HCT116 (cell line): ENCODE results near the gene PSMC3IP. TPM values are rescaled to one million over a fixed set of nuclear protein-coding genes. Genes with fewer than 3 reads are reported as not detected.
"Not testable (repeated sequence)": the region's sequence is repeated elsewhere in the genome, so short reads cannot be mapped to it uniquely, and the experiment has no call there.

Experiments
- ATAC-seq: fragments of 200-7000 bp; cut with Tn5 transposase; 2 replicates; pipeline ENCODE4 v1.9.1; 2020; ENCODE audit warnings: mild to moderate bottlenecking, moderate library complexity
- BruUV-seq: library from RNA; stranded (reverse); fragments of 400-500 nt; replicated peaks from 2 replicates; lab custom pipeline; 2021; lab: Mats Ljungman, UMichigan
- CTCF ChIA-PET: fragments of 300-600 bp; sonication (Branson Sonifier 250); formaldehyde crosslinking; loops from one replicate; lab custom pipeline; 2021; ENCODE audit warnings: antibody characterized with exemption; lab: Charles Lee
- POLR2A ChIA-PET: fragments of 300-600, 350-600 bp; sonication (Branson Sonifier 250); formaldehyde crosslinking; loops from one replicate; lab custom pipeline; 2021; ENCODE audit warnings: antibody characterized with exemption; lab: Charles Lee
- RAD21 ChIA-PET, 2 experiments: fragments of 300-600 bp; sonication (Branson Sonifier 250); formaldehyde crosslinking; loops; one replicate each; lab custom pipeline; 2023; ENCODE audit warnings: low total read pairs in 2 of 2; ENCODE audit not compliant: uncharacterized antibody in 2 of 2, unreplicated experiment in 2 of 2, low non-redundant PET in 1 of 2; lab: Charles Lee
- DNase-seq: peaks from one replicate; pipeline ENCODE4 v3.0.0-alpha.2; 2010; ENCODE audit warnings: low read depth, low spot score
- H2AFZ ChIP-seq: fragments of 200-600 bp; shearing (Covaris generic), sonication (generic); 2 replicates; pipeline ENCODE4 v1.6.1; 2017; ENCODE audit warnings: low read depth, mixed run types, mixed read lengths, antibody characterized with exemption, low read length; ENCODE audit not compliant: poor library complexity, severe bottlenecking
- H3K27ac ChIP-seq: 2 replicates; pipeline ENCODE4 v1.5.1; 2012; ENCODE audit warnings: low read depth, low read length
- H3K27me3 ChIP-seq: fragments of 200-600 bp; sonication (generic); 2 replicates; pipeline ENCODE4 v1.6.1; 2016; ENCODE audit warnings: mixed run types, low read length, mixed read lengths; ENCODE audit not compliant: insufficient read depth
- H3K36me3 ChIP-seq, 2 experiments: fragments of 200-500 bp in 1 of 2; fragments of 200-600 bp in 1 of 2; sonication (Bioruptor generic) in 1 of 2; sonication (generic) in 1 of 2; 2 replicates each; pipeline versions ENCODE4 v1.5.1 to v1.6.1; 2014 to 2016; ENCODE audit warnings: low read length in 2 of 2, inconsistent platforms in 1 of 2, mixed read lengths in 1 of 2, mixed run types in 1 of 2; ENCODE audit not compliant: insufficient read depth in 2 of 2, control insufficient read depth in 1 of 2
- H3K4me1 ChIP-seq, 2 experiments: fragments of 200-600 bp in 1 of 2; sonication (generic) in 1 of 2; 2 replicates each; pipeline versions ENCODE4 v1.5.1 to v1.6.1; 2012 to 2017; ENCODE audit warnings: low read length in 2 of 2, inconsistent platforms in 1 of 2, mild to moderate bottlenecking in 1 of 2, mixed read lengths in 1 of 2, mixed run types in 1 of 2, moderate library complexity in 1 of 2; ENCODE audit not compliant: insufficient read depth in 2 of 2, control insufficient read depth in 1 of 2
- H3K4me2 ChIP-seq: fragments of 200-600 bp; sonication (generic); 2 replicates; pipeline ENCODE4 v1.6.1; 2017; ENCODE audit warnings: mixed run types, low read length, mixed read lengths
- H3K4me3 ChIP-seq, 2 experiments: fragments of 200-600 bp in 1 of 2; sonication (generic) in 1 of 2; replicated peaks in 1 of 2; 2 replicates each; pipeline ENCODE4 v1.5.1; 2011 to 2016; ENCODE audit warnings: low read length in 2 of 2, control low read depth in 1 of 2, low read depth in 1 of 2, mild to moderate bottlenecking in 1 of 2, mixed read lengths in 1 of 2, mixed run types in 1 of 2
- H3K79me2 ChIP-seq: fragments of 200-600 bp; sonication (generic); 2 replicates; pipeline ENCODE4 v1.6.1; 2017; ENCODE audit warnings: mild to moderate bottlenecking, mixed run types, low read length, moderate library complexity, mixed read lengths; ENCODE audit not compliant: insufficient read depth
- H3K9ac ChIP-seq: fragments of 200-600 bp; sonication (generic); 2 replicates; pipeline ENCODE4 v1.6.1; 2016; ENCODE audit warnings: low read length, mixed read lengths
- H3K9me2 ChIP-seq: fragments of 200-600 bp; sonication (generic), shearing (Covaris generic); 2 replicates; pipeline ENCODE4 v1.6.1; 2017; ENCODE audit warnings: mixed run types, mild to moderate bottlenecking, moderate library complexity; ENCODE audit not compliant: insufficient read depth
- H3K9me3 ChIP-seq, 2 experiments: fragments of 200-500 bp in 1 of 2; fragments of 200-600 bp in 1 of 2; sonication (Bioruptor generic) in 1 of 2; sonication (generic) in 1 of 2; 2 replicates each; pipeline ENCODE4 v1.6.1; 2014 to 2017; ENCODE audit warnings: low read length in 2 of 2, mixed read lengths in 2 of 2, inconsistent platforms in 1 of 2, low read depth in 1 of 2, mild to moderate bottlenecking in 1 of 2, mixed run types in 1 of 2, moderate library complexity in 1 of 2; ENCODE audit not compliant: control insufficient read depth in 1 of 2, insufficient read depth in 1 of 2
- H4K20me1 ChIP-seq: fragments of 200-600 bp; sonication (generic), shearing (Covaris generic); 2 replicates; pipeline ENCODE4 v1.6.1; 2017; ENCODE audit warnings: mixed run types, mild to moderate bottlenecking, moderate library complexity; ENCODE audit not compliant: insufficient read depth
- CBX3 ChIP-seq: IDR thresholded peaks from 2 replicates; pipeline ENCODE4 v1.6.1; 2012; ENCODE audit warnings: low read depth
- CEBPB ChIP-seq: IDR thresholded peaks from 2 replicates; pipeline ENCODE4 v1.6.1; 2012; ENCODE audit warnings: low read depth
- EGR1 ChIP-seq: IDR thresholded peaks from 2 replicates; pipeline ENCODE4 v1.6.1; 2012; ENCODE audit warnings: low read depth
- ELF1 ChIP-seq: IDR thresholded peaks from 2 replicates; pipeline ENCODE4 v1.6.1; 2012; ENCODE audit warnings: low read depth, borderline replicate concordance
- EZH2 ChIP-seq: fragments of 200-600 bp; sonication (generic); IDR thresholded peaks from 2 replicates; pipeline ENCODE4 v1.6.1; 2017; ENCODE audit warnings: antibody characterized with exemption, mixed run types
- RAD21 ChIP-seq: IDR thresholded peaks from 2 replicates; pipeline ENCODE4 v1.6.1; 2012; ENCODE audit warnings: low read depth, mild to moderate bottlenecking
- SIN3A ChIP-seq: IDR thresholded peaks from 2 replicates; pipeline ENCODE4 v1.6.1; 2012; ENCODE audit warnings: low read depth
- TCF7L2 ChIP-seq: IDR thresholded peaks from 2 replicates; pipeline ENCODE4 v1.7.0; 2011; ENCODE audit warnings: borderline replicate concordance, inconsistent platforms; ENCODE audit not compliant: insufficient read depth, insufficient read length; ENCODE audit errors: extremely low read depth
- intact Hi-C: fragments of 100-400 bp; cut with micrococcal nuclease; formaldehyde crosslinking; loops from 2 replicates; pipeline ENCODE4 v1.10.0; 2022
- total RNA-seq: library from RNA; stranded (reverse); gene quantifications from one replicate; pipeline ENCODE4 v1.2.1, GENCODE V29; 2021; ENCODE audit not compliant: unreplicated experiment
- TF ChIP-seq, protein P1 (sequence below): IDR thresholded peaks from 2 replicates; pipeline ENCODE4 v1.6.1; 2011; ENCODE audit warnings: mild to moderate bottlenecking, low read length, moderate library complexity; ENCODE audit not compliant: insufficient replicate concordance; ENCODE audit errors: extremely low read depth

The PSMC3IP gene
- total RNA-seq, 1 experiment from 2014 or later: 24.3 TPM

DNA sequence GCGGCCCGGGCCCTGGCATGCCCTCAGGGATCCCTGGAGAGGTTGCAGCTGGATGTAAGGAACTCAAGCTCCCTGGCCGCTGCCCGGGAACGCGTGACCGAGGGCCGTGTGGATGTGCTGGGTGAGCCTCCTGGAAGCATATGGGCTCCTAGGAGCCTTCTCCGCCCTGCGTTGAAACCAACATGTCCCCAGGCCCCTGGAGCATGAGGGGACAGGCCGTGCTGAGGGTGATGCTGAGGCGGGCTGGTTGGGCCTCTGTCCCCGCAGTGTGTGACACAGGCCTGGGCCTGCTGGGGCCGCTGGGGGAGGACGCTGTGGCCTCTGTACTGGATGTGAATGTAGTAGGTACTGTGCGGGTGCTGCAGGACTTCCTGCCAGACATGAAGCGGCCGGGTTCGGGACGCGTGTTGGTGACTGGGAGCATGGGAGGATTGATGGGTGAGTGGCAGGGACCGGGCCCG, 30.5 kb downstream of the PSMC3IP start:
- POLR2A ChIA-PET: no interaction called here
- no TSS peak for BruUV-seq

DNA sequence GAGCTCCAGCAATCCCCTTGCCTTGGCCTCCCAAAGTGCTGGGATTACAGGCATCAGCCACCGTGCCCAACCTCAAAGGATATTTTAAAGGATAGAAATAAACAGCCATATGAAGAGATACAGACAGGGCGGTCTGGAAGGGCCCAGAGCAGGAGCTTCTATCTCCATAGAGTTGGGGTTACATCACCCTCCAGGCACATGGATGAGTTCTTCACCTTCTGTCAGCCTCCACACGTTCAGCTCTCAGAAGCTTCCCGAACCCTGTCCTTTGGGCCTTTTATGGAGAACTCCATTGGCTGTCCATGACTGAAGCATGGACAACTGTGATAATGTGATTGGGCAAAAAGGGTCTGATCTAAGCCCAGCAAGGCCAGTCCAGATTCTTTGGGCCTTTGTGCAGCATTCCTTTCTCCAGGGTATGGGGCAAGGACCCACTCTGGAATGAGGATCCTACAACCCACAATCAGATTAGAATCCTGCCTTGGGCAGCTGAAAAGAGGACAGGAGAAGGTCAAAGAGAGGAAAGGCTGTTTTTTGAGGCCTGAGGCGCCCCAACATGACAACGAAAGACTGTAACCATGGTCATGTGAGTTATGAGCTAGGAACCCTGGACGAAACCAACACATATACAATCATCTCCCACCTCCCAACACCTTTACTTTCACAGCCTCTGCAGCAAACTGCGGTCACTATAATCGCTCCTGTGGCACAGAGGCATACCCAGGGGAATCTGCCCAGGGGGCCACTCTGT, 31.6 kb downstream of the PSMC3IP start:
- H3K9me2 ChIP-seq, CTCF ChIA-PET, POLR2A ChIA-PET, H3K79me2 ChIP-seq, H3K27me3 ChIP-seq, H3K4me3 ChIP-seq, H4K20me1 ChIP-seq, H2AFZ ChIP-seq, intact Hi-C loops, H3K4me2 ChIP-seq, RAD21 ChIA-PET, H3K9me3 ChIP-seq, ATAC-seq, H3K36me3 ChIP-seq, BruUV-seq, DNase-seq, H3K9ac ChIP-seq, H3K27ac ChIP-seq: not testable (repeated sequence)
- peaks cover 8 to 22% of the 10 kb centered on the region in 2 experiments for H3K4me1 ChIP-seq

More for the DNA sequence above, 30.5 kb downstream of the PSMC3IP start:
- ATAC-seq (no peak), DNase-seq (no peak)
- Histone ChIP-seq H3K27ac (no peak overlapping the region), H3K4me1 (peaks cover 0 to 12% of the 10 kb centered on the region in 2 experiments; a peak in 1 of 4 replicates), H3K79me2 (no peaks in the 10 kb centered on the region), H3K36me3 (no peaks in the 10 kb centered on the region), H2AFZ (no peak overlapping the region), H3K9me3 (no peaks in the 10 kb centered on the region), H3K4me2 (no peak overlapping the region), H3K9me2 (no peaks in the 10 kb centered on the region), H3K27me3 (no peaks in the 10 kb centered on the region), H3K4me3 (no peak overlapping the region), H4K20me1 (no peaks in the 10 kb centered on the region), H3K9ac (no peak overlapping the region)
- ChIA-PET RAD21 (no interaction called here), CTCF (interaction anchor here (1.6 kb wide), 1 partner anchor 9 kb away, joined by 7 read pairs; no protein-coding TSS in a partner anchor)
- TF ChIP-seq CEBPB (no peak), EZH2 (no peak), CBX3 (no peak), RAD21 (no peak), ELF1 (no peak), EGR1 (no peak), TCF7L2 (no peak), SIN3A (no peak)
- TF ChIP-seq, protein P1, sequence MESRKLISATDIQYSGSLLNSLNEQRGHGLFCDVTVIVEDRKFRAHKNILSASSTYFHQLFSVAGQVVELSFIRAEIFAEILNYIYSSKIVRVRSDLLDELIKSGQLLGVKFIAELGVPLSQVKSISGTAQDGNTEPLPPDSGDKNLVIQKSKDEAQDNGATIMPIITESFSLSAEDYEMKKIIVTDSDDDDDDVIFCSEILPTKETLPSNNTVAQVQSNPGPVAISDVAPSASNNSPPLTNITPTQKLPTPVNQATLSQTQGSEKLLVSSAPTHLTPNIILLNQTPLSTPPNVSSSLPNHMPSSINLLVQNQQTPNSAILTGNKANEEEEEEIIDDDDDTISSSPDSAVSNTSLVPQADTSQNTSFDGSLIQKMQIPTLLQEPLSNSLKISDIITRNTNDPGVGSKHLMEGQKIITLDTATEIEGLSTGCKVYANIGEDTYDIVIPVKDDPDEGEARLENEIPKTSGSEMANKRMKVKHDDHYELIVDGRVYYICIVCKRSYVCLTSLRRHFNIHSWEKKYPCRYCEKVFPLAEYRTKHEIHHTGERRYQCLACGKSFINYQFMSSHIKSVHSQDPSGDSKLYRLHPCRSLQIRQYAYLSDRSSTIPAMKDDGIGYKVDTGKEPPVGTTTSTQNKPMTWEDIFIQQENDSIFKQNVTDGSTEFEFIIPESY: no peak
- intact Hi-C loops: no loop called here
